Measurements from ENCODE around the gene CTSC. TPM values are rescaled to one million over a fixed set of nuclear protein-coding genes. Genes with fewer than 3 reads are reported as not detected.

CTSC gene
- total RNA-seq, result 103 TPM

DNA sequence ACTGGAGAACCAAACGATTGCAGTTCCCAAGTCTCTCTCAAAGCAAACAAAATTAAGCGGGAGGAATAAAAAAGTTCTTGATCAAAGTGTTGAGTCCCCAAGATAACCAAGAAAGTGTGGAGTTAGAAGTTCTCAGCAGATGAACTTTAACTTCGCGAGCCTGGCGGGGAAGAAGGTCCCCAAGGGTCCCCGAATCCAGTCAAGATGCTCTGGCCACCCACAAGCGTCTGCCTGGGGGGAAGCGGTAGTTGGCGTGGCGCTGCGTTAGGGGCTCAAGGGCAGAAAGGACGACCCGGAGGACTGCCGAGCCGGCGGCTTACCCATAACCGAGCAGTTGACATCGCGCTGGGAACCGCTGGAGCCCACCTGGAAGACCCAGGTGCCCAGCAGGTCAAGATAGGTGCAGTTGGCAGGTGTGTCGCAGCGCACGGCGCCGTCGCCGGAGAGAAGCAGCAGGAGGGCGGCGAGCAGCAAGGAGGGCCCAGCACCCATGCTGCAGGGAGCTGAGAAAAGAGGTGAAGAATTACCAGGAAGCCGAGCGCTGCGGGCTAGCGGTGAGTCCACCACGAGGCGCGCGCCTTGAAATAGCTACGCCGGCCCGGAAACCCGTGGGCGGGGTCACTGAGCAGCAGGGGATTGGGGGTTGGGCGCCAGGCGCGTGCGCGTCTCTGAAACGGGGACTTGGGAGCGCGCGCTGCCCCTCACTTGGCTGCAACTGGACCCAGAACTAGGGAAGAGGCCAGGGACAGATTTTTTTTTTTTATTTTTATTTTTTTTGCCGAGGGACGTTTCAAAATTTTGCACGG lies at the start of gene CTSC:
CTSC (minus strand) TSS at position 556 of the 806 bp plus-strand sequence; CDS start at position 492, 64 bp downstream.

Other genes starting within 250 kb of the CTSC start
- gene RAB38, start 162.3 kb downstream of the CTSC start, total RNA-seq, result 23.6 TPM

All from camera-type eye (tissue), 1 donor.